Thyroid gland (tissue), 4 donors: Measurements from ENCODE around the gene MGMT. TPM values are rescaled to one million over a fixed set of nuclear protein-coding genes. Genes with fewer than 3 reads are reported as not detected.

Source experiments
- DNase-seq, 2 donors: peaks; one replicate each; pipeline ENCODE4 v3.0.0-alpha.2; 2019
- H3K27ac ChIP-seq, 3 donors: fragments of 200-600 bp; sonication (generic); 1 replicate in 2 of 3; 2 replicates in 1 of 3; pipeline ENCODE4 v1.5.1; 2016 to 2019; ENCODE audit warnings: mild to moderate bottlenecking in 1 of 3, moderate library complexity in 1 of 3
- H3K27me3 ChIP-seq: fragments of 200-600 bp; sonication (generic); one replicate; pipeline ENCODE4 v1.5.1; 2019
- H3K36me3 ChIP-seq, 2 donors: fragments of 200-600 bp; sonication (generic); one replicate each; pipeline ENCODE4 v1.5.1; 2016 to 2019
- H3K4me1 ChIP-seq, 2 donors: fragments of 200-600 bp; sonication (generic); one replicate each; pipeline ENCODE4 v1.5.1; 2017 to 2019
- H3K4me3 ChIP-seq, 3 donors: fragments of 200-600 bp; sonication (generic); replicated peaks in 1 of 3; 1 replicate in 2 of 3; 2 replicates in 1 of 3; pipeline ENCODE4 v1.5.1; 2016; ENCODE audit warnings: mild to moderate bottlenecking in 1 of 3
- H3K9me3 ChIP-seq: fragments of 200-600 bp; sonication (generic); one replicate; pipeline ENCODE4 v1.5.1; 2017
- CTCF ChIP-seq, 6 experiments: fragments of 200-600 bp in 3 of 6; fragments of 450-650 bp in 3 of 6; sonication (generic) in 3 of 6; IDR thresholded peaks; one replicate each; pipeline ENCODE4 v1.5.1; 2016 to 2019; ENCODE audit warnings: antibody characterized with exemption in 6 of 6, mild to moderate bottlenecking in 2 of 6, inconsistent platforms in 1 of 6, moderate library complexity in 1 of 6
- POLR2A ChIP-seq, 2 donors: fragments of 450-650 bp; IDR thresholded peaks; one replicate each; pipeline ENCODE4 v1.6.1; 2017; ENCODE audit warnings: antibody characterized with exemption in 2 of 2, mild to moderate bottlenecking in 2 of 2, moderate library complexity in 1 of 2
- WGBS, 2 donors: methylation state at CpG; one replicate each; pipeline ENCODE4 v1.1.5; 2017; 5-methylcytosine and 5-hydroxymethylcytosine counted together
- intact Hi-C: fragments of 100-400 bp; cut with DNase I; formaldehyde crosslinking; loops from one replicate; pipeline ENCODE4 v1.15.1; 2023
- total RNA-seq, 4 donors: library from RNA; depleted of rRNA; stranded (reverse); fragments of >200 nt; gene quantifications; one replicate each; pipeline ENCODE4 v1.2.3, GENCODE V29; 2016

MGMT gene
- total RNA-seq, 4 donors from 2014 or later: 17.6 to 48.7 (median 30.7) TPM

- 85 to 93% methylated on average over 4 of the region's 4 CpGs for WGBS, 2 donors
- H3K9me3 ChIP-seq: no peaks in the 10 kb centered on the region
- peaks cover 5 to 7% of the 10 kb centered on the region in 2 donors for H3K4me1 ChIP-seq
- TF ChIP-seq POLR2A (IDR thresholded peaks at IDR 0.05) (no peak), CTCF (IDR thresholded peaks at IDR 0.05) (no peak)
- intact Hi-C loops: no loop called here
- no peak for DNase-seq
- H3K36me3 ChIP-seq: no peaks in the 10 kb centered on the region
- H3K27ac ChIP-seq: no peak overlapping the region
- no peaks in the 10 kb centered on the region for H3K27me3 ChIP-seq
- H3K4me3 ChIP-seq: no peak overlapping the region
Observed at GRCh38 chr10:129710510-129710847, 243.4 kb downstream of the MGMT start.

GRCh38 chr10:129711291-129711690 is 244.2 kb downstream of the MGMT start:
- Histone ChIP-seq H3K27me3 (no peaks in the 10 kb centered on the region), H3K4me3 (no peak overlapping the region), H3K9me3 (no peaks in the 10 kb centered on the region), H3K4me1 (peaks cover 5 to 7% of the 10 kb centered on the region in 2 donors), H3K36me3 (no peaks in the 10 kb centered on the region), H3K27ac (no peak overlapping the region)
- intact Hi-C loops: no loop called here
- 60 to 65% methylated on average over 6 of the region's 6 CpGs for WGBS, 2 donors
- DNase-seq: no peak
- TF ChIP-seq CTCF (IDR thresholded peaks at IDR 0.05) (no peak), POLR2A (IDR thresholded peaks at IDR 0.05) (no peak)

GRCh38 chr10:129712000-129712399 is 245.0 kb downstream of the MGMT start:
- Histone ChIP-seq H3K27me3 (no peaks in the 10 kb centered on the region), H3K4me1 (peaks cover 5 to 7% of the 10 kb centered on the region in 2 donors), H3K4me3 (no peak overlapping the region), H3K36me3 (no peaks in the 10 kb centered on the region), H3K27ac (no peak overlapping the region), H3K9me3 (no peaks in the 10 kb centered on the region)
- DNase-seq: no peak
- WGBS, 2 donors: 92 to 96% methylated on average over 8 of the region's 8 CpGs
- intact Hi-C loops: no loop called here
- TF ChIP-seq POLR2A (IDR thresholded peaks at IDR 0.05): no peak
- TF ChIP-seq CTCF (IDR thresholded peaks at IDR 0.05): no peak

GRCh38 chr10:129713659-129714265 is 246.7 kb downstream of the MGMT start:
- whole genome bisulfite sequencing, 2 donors: 88 to 96% methylated on average over 13 to 14 of the region's 14 CpGs
- Histone ChIP-seq H3K4me3 (no peak overlapping the region), H3K9me3 (no peaks in the 10 kb centered on the region), H3K4me1 (no peaks in the 10 kb centered on the region), H3K27me3 (no peaks in the 10 kb centered on the region), H3K27ac (no peak overlapping the region), H3K36me3 (no peaks in the 10 kb centered on the region)
- DNase-seq: no peak
- TF ChIP-seq CTCF (IDR thresholded peaks at IDR 0.05) (no peak), POLR2A (IDR thresholded peaks at IDR 0.05) (no peak)
- intact Hi-C loops: no loop called here

GRCh38 chr10:129715805-129716204 is 248.8 kb downstream of the MGMT start:
- intact Hi-C loops: no loop called here

More at GRCh38 chr10:129715805-129716204, 248.8 kb downstream of the MGMT start:
- Histone ChIP-seq H3K9me3 (no peaks in the 10 kb centered on the region), H3K27me3 (no peaks in the 10 kb centered on the region), H3K27ac (no peak overlapping the region), H3K4me3 (no peak overlapping the region), H3K36me3 (no peaks in the 10 kb centered on the region), H3K4me1 (no peaks in the 10 kb centered on the region)
- WGBS, 2 donors: 88 to 92% methylated on average over 15 of the region's 15 CpGs
- TF ChIP-seq CTCF (IDR thresholded peaks at IDR 0.05) (no peak), POLR2A (IDR thresholded peaks at IDR 0.05) (no peak)
- DNase-seq: no peak
